ENCODE measurements around the gene FEM1B. TPM values are rescaled to one million over a fixed set of nuclear protein-coding genes. Genes with fewer than 3 reads are reported as not detected.
A peak's percentile ranks its signal among the peaks of the same experiment; 100 is the strongest.

The FEM1B gene
- total RNA-seq, 1 experiment from 2014 or later = 22.1 TPM

DNA sequence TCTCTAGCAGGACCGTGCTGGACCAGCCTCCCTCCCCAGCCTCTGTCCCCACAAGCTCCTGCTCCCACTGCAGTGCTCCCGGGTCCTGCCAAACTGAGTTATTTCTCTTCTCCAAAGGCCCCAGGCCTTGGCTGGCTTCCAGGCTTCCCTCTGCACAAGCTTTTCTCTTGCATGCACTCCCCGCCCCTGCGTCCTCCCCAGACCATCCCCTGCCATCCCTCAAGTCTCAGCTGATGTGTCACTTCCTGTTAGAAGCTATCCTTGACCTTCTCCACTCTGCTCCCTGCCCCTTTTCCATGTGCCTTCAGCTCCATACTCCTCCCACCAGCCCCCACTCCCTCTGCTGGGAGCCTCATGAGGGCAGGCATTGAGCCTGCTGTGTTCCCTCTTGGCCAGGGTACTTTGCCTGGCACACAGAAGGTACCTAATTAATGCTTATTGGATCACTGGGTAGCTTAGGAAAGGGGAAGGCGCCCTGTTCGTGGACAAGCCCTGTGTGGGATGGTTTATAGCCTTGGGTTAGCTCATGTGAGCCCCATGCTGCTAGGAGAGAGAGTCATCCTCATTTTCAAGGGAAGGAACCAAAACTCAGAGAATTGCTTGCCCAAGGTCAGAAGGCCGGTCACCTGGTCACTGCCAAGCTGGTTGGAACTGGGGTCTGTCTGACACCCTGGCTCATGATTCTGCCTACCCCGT lies 56.4 kb downstream of the FEM1B start:
- Histone ChIP-seq H3F3A (ENCODE audit: low read length, unreplicated experiment) (no peaks in the 10 kb centered on the region), H4K20me1 (ENCODE audit: low read length) (no peaks in the 10 kb centered on the region), H2AFZ (ENCODE audit: low read length) (no peak overlapping the region), H3K9me3 (ENCODE audit: low read length) (no peaks in the 10 kb centered on the region), H3K9me2 (replicated peaks; ENCODE audit: low read length) (no peaks in the 10 kb centered on the region), H3K27me3 (ENCODE audit: low read length) (peaks cover 6% of the 10 kb centered on the region; the same call in 1 of the 2 replicates), H3K9ac (ENCODE audit: low read length) (no peak overlapping the region), H3K79me2 (ENCODE audit: low read length) (no peaks in the 10 kb centered on the region), H3K27ac (ENCODE audit: low read length) (no peak overlapping the region), H3K4me3 (ENCODE audit: low read length) (no peak overlapping the region), H3K4me2 (ENCODE audit: low read length) (no peak overlapping the region), H3K36me3 (ENCODE audit: low read depth, low read length) (no peaks in the 10 kb centered on the region), H3K4me1 (ENCODE audit: insufficient read depth, low read length) (no peaks in the 10 kb centered on the region)
- peak; percentile 18 for DNase-seq
- ChIA-PET POLR2A (ENCODE audit: unreplicated experiment) (no interaction called here), CTCF (no interaction called here)
- intact Hi-C loops (cut with micrococcal nuclease) = no loop called here
- no TSS peak for BruUV-seq (replicated peaks)
- TF ChIP-seq, protein P1, sequence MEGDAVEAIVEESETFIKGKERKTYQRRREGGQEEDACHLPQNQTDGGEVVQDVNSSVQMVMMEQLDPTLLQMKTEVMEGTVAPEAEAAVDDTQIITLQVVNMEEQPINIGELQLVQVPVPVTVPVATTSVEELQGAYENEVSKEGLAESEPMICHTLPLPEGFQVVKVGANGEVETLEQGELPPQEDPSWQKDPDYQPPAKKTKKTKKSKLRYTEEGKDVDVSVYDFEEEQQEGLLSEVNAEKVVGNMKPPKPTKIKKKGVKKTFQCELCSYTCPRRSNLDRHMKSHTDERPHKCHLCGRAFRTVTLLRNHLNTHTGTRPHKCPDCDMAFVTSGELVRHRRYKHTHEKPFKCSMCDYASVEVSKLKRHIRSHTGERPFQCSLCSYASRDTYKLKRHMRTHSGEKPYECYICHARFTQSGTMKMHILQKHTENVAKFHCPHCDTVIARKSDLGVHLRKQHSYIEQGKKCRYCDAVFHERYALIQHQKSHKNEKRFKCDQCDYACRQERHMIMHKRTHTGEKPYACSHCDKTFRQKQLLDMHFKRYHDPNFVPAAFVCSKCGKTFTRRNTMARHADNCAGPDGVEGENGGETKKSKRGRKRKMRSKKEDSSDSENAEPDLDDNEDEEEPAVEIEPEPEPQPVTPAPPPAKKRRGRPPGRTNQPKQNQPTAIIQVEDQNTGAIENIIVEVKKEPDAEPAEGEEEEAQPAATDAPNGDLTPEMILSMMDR (conservative IDR thresholded peaks at IDR 0.05; ENCODE audit: low read depth, low read length) = no peak
- TF ChIP-seq EZH2phosphoT487 (IDR thresholded peaks at IDR 0.05; ENCODE audit: borderline replicate concordance, low read length) = no peak
- no peak for TF ChIP-seq EZH2 (IDR thresholded peaks at IDR 0.05; ENCODE audit: low read length, unreplicated experiment)
- ATAC-seq = no peak

DNA sequence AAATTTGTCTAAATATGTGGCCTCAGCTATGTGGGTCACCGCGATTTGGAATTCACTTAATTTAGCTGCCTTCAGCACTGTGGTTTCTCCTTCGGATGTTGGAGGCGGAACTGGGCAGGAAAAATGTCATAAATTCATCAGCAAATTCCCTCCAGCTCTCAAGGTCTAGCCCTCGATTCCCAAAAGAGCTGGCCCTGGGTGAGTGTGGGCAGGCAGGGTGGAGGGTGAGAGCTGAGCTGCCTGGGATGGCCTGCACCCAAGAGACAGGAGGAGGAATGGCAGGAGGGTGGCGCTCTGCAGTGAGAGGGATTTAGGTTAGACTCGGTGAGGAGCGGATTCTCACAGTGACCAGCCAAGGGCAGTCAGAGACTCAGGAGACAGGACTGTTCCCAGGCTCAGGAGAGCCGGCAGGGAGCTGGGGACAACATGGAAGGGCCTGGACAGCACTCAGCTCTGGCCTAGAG lies 57.1 kb downstream of the FEM1B start:
- ATAC-seq (no peak), DNase-seq (no peak)
- Histone ChIP-seq H3K79me2 (ENCODE audit: low read length) (no peaks in the 10 kb centered on the region), H3K4me3 (ENCODE audit: low read length) (no peak overlapping the region), H3K9ac (ENCODE audit: low read length) (no peak overlapping the region), H3K9me3 (ENCODE audit: low read length) (no peaks in the 10 kb centered on the region), H3K9me2 (replicated peaks; ENCODE audit: low read length) (no peaks in the 10 kb centered on the region), H3K27ac (ENCODE audit: low read length) (no peak overlapping the region), H3K36me3 (ENCODE audit: low read depth, low read length) (no peaks in the 10 kb centered on the region), H3K4me2 (ENCODE audit: low read length) (no peak overlapping the region), H3K4me1 (ENCODE audit: insufficient read depth, low read length) (no peaks in the 10 kb centered on the region), H3K27me3 (ENCODE audit: low read length) (peaks cover 6% of the 10 kb centered on the region; the same call in 1 of the 2 replicates), H2AFZ (ENCODE audit: low read length) (no peak overlapping the region), H4K20me1 (ENCODE audit: low read length) (no peaks in the 10 kb centered on the region), H3F3A (ENCODE audit: low read length, unreplicated experiment) (no peaks in the 10 kb centered on the region)
- no peak for TF ChIP-seq EZH2 (IDR thresholded peaks at IDR 0.05; ENCODE audit: low read length, unreplicated experiment)
- TF ChIP-seq EZH2phosphoT487 (IDR thresholded peaks at IDR 0.05; ENCODE audit: borderline replicate concordance, low read length) = no peak
- TF ChIP-seq, protein P1 (conservative IDR thresholded peaks at IDR 0.05; ENCODE audit: low read depth, low read length) = no peak
- intact Hi-C loops (cut with micrococcal nuclease) = no loop called here
- POLR2A ChIA-PET (ENCODE audit: unreplicated experiment) = no interaction called here
- no TSS peak for BruUV-seq (replicated peaks)
- CTCF ChIA-PET = no interaction called here

DNA sequence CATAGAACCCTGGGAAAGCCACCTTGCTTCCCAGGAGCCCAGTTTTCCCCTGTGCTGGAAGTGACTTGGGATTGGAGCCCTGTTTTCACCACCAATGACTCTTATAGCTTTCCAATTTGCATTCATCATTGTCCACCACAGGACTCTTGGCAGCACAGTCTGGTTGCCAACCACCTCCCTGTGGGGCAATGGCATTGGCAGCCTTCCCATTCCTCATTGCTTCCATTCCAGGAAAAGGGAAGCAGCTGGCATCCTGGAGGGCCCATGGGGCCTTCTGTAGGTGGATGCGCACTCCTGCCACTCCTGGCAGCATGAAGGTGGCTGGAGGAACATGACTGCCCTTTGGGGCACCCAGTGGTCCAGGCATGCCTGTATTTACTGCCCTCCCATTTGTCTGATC lies 57.7 kb downstream of the FEM1B start:
- intact Hi-C loops (cut with micrococcal nuclease) = no loop called here
- Histone ChIP-seq H3F3A (ENCODE audit: low read length, unreplicated experiment) (no peaks in the 10 kb centered on the region), H4K20me1 (ENCODE audit: low read length) (no peaks in the 10 kb centered on the region), H3K27me3 (ENCODE audit: low read length) (peaks cover 6% of the 10 kb centered on the region; the same call in 1 of the 2 replicates), H3K4me3 (ENCODE audit: low read length) (no peak overlapping the region), H3K27ac (ENCODE audit: low read length) (no peak overlapping the region), H2AFZ (ENCODE audit: low read length) (no peak overlapping the region), H3K9ac (ENCODE audit: low read length) (no peak overlapping the region), H3K4me1 (ENCODE audit: insufficient read depth, low read length) (no peaks in the 10 kb centered on the region), H3K36me3 (ENCODE audit: low read depth, low read length) (no peaks in the 10 kb centered on the region), H3K9me2 (replicated peaks; ENCODE audit: low read length) (no peaks in the 10 kb centered on the region), H3K9me3 (ENCODE audit: low read length) (no peaks in the 10 kb centered on the region), H3K4me2 (ENCODE audit: low read length) (no peak overlapping the region), H3K79me2 (ENCODE audit: low read length) (no peaks in the 10 kb centered on the region)
- CTCF ChIA-PET = no interaction called here
- ATAC-seq (no peak), DNase-seq (peak; percentile 37)
- TF ChIP-seq EZH2phosphoT487 (IDR thresholded peaks at IDR 0.05; ENCODE audit: borderline replicate concordance, low read length) (no peak), EZH2 (IDR thresholded peaks at IDR 0.05; ENCODE audit: low read length, unreplicated experiment) (no peak)
- TF ChIP-seq, protein P1 (conservative IDR thresholded peaks at IDR 0.05; ENCODE audit: low read depth, low read length) = no peak
- BruUV-seq (replicated peaks) = no TSS peak
- POLR2A ChIA-PET (ENCODE audit: unreplicated experiment) = no interaction called here

All from PC-3 (cell line).